ENCODE data around the gene RIT1. TPM values are rescaled to one million over a fixed set of nuclear protein-coding genes. Genes with fewer than 3 reads are reported as not detected.

Gene RIT1
- total and polyA plus RNA-seq, 3 donors from 2014 or later = 25.7 to 31.1 (median 26.1) TPM

DNA sequence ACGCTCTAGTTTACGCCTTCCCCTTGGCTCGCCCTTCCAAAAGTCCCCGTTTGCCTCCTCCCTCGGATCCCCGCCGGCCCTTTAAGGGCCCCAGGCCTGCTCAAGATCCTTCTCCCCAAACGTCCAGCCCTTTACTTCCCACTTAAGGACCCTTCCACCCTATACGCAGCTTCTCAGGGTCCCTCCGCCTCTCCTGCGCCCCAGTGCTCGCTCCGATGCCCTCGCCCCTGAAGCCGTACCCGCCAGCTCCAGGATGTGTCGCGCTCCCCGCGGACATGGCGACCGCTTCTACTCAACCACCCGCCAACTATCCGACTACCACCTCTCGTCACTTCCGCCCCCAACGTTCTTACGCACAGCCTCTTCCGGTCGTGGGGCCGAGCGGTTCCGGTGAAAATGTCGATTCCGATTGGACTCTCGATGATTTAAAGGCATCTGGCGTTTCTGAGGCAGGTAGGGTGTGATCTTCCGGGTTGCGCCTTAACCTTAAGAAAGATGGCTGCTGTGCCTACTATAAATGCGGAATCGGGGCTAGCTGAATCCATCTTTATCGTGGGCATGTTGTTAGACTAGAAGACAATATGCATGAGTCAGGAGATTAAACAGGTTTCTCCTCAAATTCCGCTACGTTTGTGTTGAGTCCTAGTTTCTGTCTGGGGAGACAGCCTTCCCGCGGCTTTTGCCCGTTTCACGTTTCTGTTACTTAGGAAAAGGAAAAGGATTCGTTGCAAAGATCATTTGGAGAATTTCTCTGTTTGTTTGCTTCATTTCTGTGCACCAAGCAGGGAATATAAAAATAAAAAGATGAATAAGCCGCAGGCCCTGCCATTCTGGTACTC lies 23.2 kb upstream of the RIT1 start, which contains the start of gene KHDC4:
Gene KHDC4 (minus strand): TSS at position 317 of the 839 bp plus-strand sequence. CDS start 40 bp downstream, at position 277.
- Histone ChIP-seq H3K27ac (peak within 1 kb of the TSS; percentile 85 to 93), H3K9me3 (no peaks in the 10 kb centered on the region), H3K36me3 (ENCODE audit: low read depth, missing control alignments) (no peaks in the 10 kb centered on the region), H3K4me3 (peak within 1 kb of the TSS; percentile 60 to 97), H3K27me3 (no peaks in the 10 kb centered on the region), H3K4me1 (peaks cover 45% of the 10 kb centered on the region)
- WGBS, 2 donors = 1% methylated on average over 50 of the region's 50 CpGs
- TF ChIP-seq, protein P1, sequence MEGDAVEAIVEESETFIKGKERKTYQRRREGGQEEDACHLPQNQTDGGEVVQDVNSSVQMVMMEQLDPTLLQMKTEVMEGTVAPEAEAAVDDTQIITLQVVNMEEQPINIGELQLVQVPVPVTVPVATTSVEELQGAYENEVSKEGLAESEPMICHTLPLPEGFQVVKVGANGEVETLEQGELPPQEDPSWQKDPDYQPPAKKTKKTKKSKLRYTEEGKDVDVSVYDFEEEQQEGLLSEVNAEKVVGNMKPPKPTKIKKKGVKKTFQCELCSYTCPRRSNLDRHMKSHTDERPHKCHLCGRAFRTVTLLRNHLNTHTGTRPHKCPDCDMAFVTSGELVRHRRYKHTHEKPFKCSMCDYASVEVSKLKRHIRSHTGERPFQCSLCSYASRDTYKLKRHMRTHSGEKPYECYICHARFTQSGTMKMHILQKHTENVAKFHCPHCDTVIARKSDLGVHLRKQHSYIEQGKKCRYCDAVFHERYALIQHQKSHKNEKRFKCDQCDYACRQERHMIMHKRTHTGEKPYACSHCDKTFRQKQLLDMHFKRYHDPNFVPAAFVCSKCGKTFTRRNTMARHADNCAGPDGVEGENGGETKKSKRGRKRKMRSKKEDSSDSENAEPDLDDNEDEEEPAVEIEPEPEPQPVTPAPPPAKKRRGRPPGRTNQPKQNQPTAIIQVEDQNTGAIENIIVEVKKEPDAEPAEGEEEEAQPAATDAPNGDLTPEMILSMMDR (IDR thresholded peaks at IDR 0.05) = peak in 1 of 3 experiments; percentile 2
- TF ChIP-seq POLR2A (IDR thresholded peaks at IDR 0.05) = peak; percentile 12
- intact Hi-C loops (cut with DNase I; ENCODE audit: low total_unique reads) = no loop called here
- peak; percentile 98 for DNase-seq

DNA sequence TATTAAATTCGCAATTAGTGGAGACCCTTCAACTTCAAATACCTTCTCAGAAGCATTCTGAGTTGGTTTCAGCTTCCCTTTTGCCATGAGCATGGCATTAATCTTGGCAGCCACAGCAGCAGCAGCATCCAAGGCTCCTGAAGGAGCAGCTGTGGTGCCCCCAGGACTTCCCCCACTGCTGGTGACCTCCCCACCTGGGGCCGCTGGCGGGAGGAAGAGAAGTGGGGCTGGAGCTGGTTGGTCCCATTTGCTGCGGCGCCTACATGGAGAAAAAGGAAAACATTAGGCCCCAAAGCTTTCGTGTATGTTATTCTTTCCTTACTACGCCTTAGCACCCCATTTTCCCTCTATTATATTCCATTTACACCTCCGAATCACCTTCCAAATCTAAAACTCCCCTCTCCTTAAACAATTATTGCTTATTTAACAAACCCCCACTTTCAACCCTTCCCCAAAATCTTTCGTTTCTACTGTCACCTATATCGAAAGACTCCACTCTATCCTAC lies 22.5 kb upstream of the RIT1 start:
- no peaks in the 10 kb centered on the region for H3K36me3 ChIP-seq (ENCODE audit: low read depth, missing control alignments)
- TF ChIP-seq POLR2A (IDR thresholded peaks at IDR 0.05) = no peak
- TF ChIP-seq, protein P1 (IDR thresholded peaks at IDR 0.05) = no peak
- H3K4me3 ChIP-seq = peak overlapping the region; percentile 60 to 97
- peaks cover 45% of the 10 kb centered on the region for H3K4me1 ChIP-seq
- H3K27me3 ChIP-seq = no peaks in the 10 kb centered on the region
- H3K27ac ChIP-seq = peak overlapping the region; percentile 69 to 93
- WGBS, 2 donors = 0 to 2% methylated on average over 10 of the region's 10 CpGs
- intact Hi-C loops (cut with DNase I; ENCODE audit: low total_unique reads) = no loop called here
- H3K9me3 ChIP-seq = no peaks in the 10 kb centered on the region
- no peak for DNase-seq

DNA sequence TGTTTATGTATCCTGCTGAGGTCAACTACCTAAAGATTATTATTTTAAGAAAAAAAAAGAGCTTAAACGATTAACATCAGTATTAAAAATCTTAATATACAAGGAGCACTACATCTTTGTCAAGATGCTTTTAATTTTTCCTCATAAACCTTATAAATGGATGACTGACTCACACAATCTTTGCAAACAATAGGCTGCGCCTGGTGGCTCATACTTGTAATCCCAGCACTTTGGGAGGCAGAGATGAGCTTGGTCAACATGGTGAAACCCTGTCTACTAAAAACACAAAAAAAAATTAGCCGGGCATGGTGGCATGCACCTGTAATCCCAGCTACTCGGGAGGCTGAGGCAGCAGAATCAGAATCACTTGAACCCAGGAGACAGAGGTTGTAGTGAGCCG lies 21.3 kb upstream of the RIT1 start:
- Histone ChIP-seq H3K27me3 (no peaks in the 10 kb centered on the region), H3K36me3 (ENCODE audit: low read depth, missing control alignments) (no peaks in the 10 kb centered on the region), H3K9me3 (no peaks in the 10 kb centered on the region), H3K27ac (no peak overlapping the region), H3K4me3 (no peak overlapping the region), H3K4me1 (peaks cover 39% of the 10 kb centered on the region)
- no peak for DNase-seq
- TF ChIP-seq, protein P1 (IDR thresholded peaks at IDR 0.05) = no peak
- no peak for TF ChIP-seq POLR2A (IDR thresholded peaks at IDR 0.05)
- intact Hi-C loops (cut with DNase I; ENCODE audit: low total_unique reads) = no loop called here
- 60 to 81% methylated on average over 5 of the region's 5 CpGs for WGBS, 2 donors

DNA sequence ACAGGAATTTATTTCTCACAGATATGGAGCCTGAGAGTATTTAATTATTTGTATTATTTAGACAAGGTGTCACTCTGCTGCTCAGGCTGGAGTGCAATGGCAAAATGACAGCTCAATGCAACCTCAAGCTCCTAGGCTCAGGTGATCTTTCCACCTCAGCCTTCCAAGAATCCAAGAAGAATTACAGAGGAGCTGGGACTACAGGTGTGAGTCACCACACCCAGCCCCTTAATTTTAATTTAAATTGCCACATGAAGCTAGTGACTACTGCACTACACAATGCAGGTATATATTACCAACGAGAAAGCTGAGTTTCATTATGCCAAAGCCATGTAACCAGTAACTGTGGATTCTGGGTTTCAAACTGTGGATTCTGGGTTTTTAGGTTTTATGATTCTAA lies 20.9 kb upstream of the RIT1 start:
- 63 to 68% methylated on average over 1 of the region's 1 CpG for WGBS, 2 donors
- H3K4me1 ChIP-seq = peaks cover 39% of the 10 kb centered on the region
- H3K4me3 ChIP-seq = no peak overlapping the region
- no peak overlapping the region for H3K27ac ChIP-seq
- H3K27me3 ChIP-seq = no peaks in the 10 kb centered on the region
- H3K36me3 ChIP-seq (ENCODE audit: low read depth, missing control alignments) = no peaks in the 10 kb centered on the region
- no peak for DNase-seq
- intact Hi-C loops (cut with DNase I; ENCODE audit: low total_unique reads) = no loop called here
- H3K9me3 ChIP-seq = no peaks in the 10 kb centered on the region
- TF ChIP-seq POLR2A (IDR thresholded peaks at IDR 0.05) = no peak
- TF ChIP-seq, protein P1 (IDR thresholded peaks at IDR 0.05) = no peak

All from testis (tissue), 3 donors.